HEK293 (cell line): ENCODE measurements around the gene KIAA1586.

Experiments used
- CTCF ChIA-PET: fragments of 350-600 bp; formaldehyde crosslinking; extraction: SDS; loops from one replicate; lab custom pipeline; 2021; ENCODE audit warnings: antibody characterized with exemption; lab: Yijun Ruan, JAX
- POLR2A ChIA-PET: fragments of 300-600 bp; formaldehyde crosslinking; extraction: SDS; loops from one replicate; lab custom pipeline; 2020; ENCODE audit warnings: antibody characterized with exemption, inconsistent platforms; lab: Yijun Ruan, JAX
- H3K27ac ChIP-seq: fragments of 200-500 bp; sonication (Bioruptor generic); 2 replicates; pipeline ENCODE4 v1.5.1; 2014; ENCODE audit warnings: low read depth, low read length, control low read depth, inconsistent platforms; ENCODE audit errors: extremely low read depth
- H3K36me3 ChIP-seq, 2 experiments: fragments of 200-500 bp in 1 of 2; sonication (Bioruptor generic) in 1 of 2; 1 replicate in 1 of 2; 2 replicates in 1 of 2; pipeline ENCODE4 v1.5.1; 2014 to 2017; ENCODE audit warnings: inconsistent platforms in 2 of 2, low read length in 2 of 2; ENCODE audit not compliant: control insufficient read depth in 2 of 2, insufficient read depth in 1 of 2
- H3K4me1 ChIP-seq: fragments of 200-500 bp; sonication (Bioruptor generic); 2 replicates; pipeline ENCODE4 v1.5.1; 2014; ENCODE audit warnings: mild to moderate bottlenecking, low read length, inconsistent platforms; ENCODE audit not compliant: control insufficient read depth, insufficient read depth
- H3K4me3 ChIP-seq: 2 replicates; pipeline ENCODE4 v1.5.1; 2011; ENCODE audit warnings: low read depth, mild to moderate bottlenecking, control low read depth, low read length, moderate library complexity
- H3K9me3 ChIP-seq: fragments of 200-500 bp; sonication (Bioruptor generic); 2 replicates; pipeline ENCODE4 v1.5.1; 2014; ENCODE audit warnings: low read depth, low read length, inconsistent platforms; ENCODE audit not compliant: control insufficient read depth, insufficient read depth
- YY2 ChIP-seq: fragments of 450-650 bp; formaldehyde crosslinking; IDR thresholded peaks from 2 replicates; pipeline ENCODE4 v1.5.1; 2016; ENCODE audit warnings: missing biosample characterization, missing genetic modification characterization
- ZBTB21 ChIP-seq: fragments of 450-650 bp; formaldehyde crosslinking; IDR thresholded peaks from 2 replicates; pipeline ENCODE4 v1.5.1; 2017; ENCODE audit warnings: missing biosample characterization, missing genetic modification characterization
- ZFP69B ChIP-seq: fragments of 450-650 bp; formaldehyde crosslinking; IDR thresholded peaks from 2 replicates; pipeline ENCODE4 v1.5.1; 2016; ENCODE audit warnings: missing biosample characterization, missing genetic modification characterization
- ZNF133 ChIP-seq: fragments of 450-650 bp; formaldehyde crosslinking; IDR thresholded peaks from 2 replicates; pipeline ENCODE4 v1.5.1; 2016; ENCODE audit warnings: missing biosample characterization, missing genetic modification characterization
- ZNF169 ChIP-seq: fragments of 450-650 bp; formaldehyde crosslinking; IDR thresholded peaks from 2 replicates; pipeline ENCODE4 v1.5.1; 2016; ENCODE audit warnings: missing biosample characterization, missing genetic modification characterization
- ZNF18 ChIP-seq: fragments of 450-650 bp; formaldehyde crosslinking; IDR thresholded peaks from 2 replicates; pipeline ENCODE4 v1.5.1; 2016; ENCODE audit warnings: missing biosample characterization, missing genetic modification characterization
- ZNF184 ChIP-seq: fragments of 450-650 bp; IDR thresholded peaks from 2 replicates; pipeline ENCODE4 v1.5.1; 2018; ENCODE audit warnings: missing biosample characterization, mild to moderate bottlenecking, missing genetic modification characterization
- ZNF221 ChIP-seq: fragments of 450-650 bp; formaldehyde crosslinking; IDR thresholded peaks from 2 replicates; pipeline ENCODE4 v1.5.1; 2017; ENCODE audit warnings: missing biosample characterization, missing genetic modification characterization, borderline replicate concordance
- ZNF223 ChIP-seq: fragments of 450-650 bp; formaldehyde crosslinking; IDR thresholded peaks from 2 replicates; pipeline ENCODE4 v1.5.1; 2016; ENCODE audit warnings: missing biosample characterization, missing genetic modification characterization
- ZNF274 ChIP-seq, 2 experiments: fragments of 200-500 bp in 1 of 2; fragments of 450-650 bp in 1 of 2; sonication (Bioruptor generic) in 1 of 2; formaldehyde crosslinking in 1 of 2; IDR thresholded peaks; 2 replicates each; pipeline versions ENCODE4 v1.5.1 to v1.6.1; 2014 to 2016; ENCODE audit warnings: borderline replicate concordance in 1 of 2, inconsistent platforms in 1 of 2, low read length in 1 of 2, missing biosample characterization in 1 of 2, missing genetic modification characterization in 1 of 2
- ZNF335 ChIP-seq: fragments of 450-650 bp; formaldehyde crosslinking; conservative IDR thresholded peaks from 2 replicates; pipeline ENCODE4 v1.5.1; 2016; ENCODE audit warnings: missing biosample characterization, missing genetic modification characterization
- ZNF350 ChIP-seq: fragments of 450-650 bp; formaldehyde crosslinking; IDR thresholded peaks from 2 replicates; pipeline ENCODE4 v1.5.0; 2017; ENCODE audit warnings: missing biosample characterization, mild to moderate bottlenecking, missing genetic modification characterization
- ZNF433 ChIP-seq: fragments of 450-650 bp; formaldehyde crosslinking; IDR thresholded peaks from 2 replicates; pipeline ENCODE4 v1.5.1; 2016; ENCODE audit warnings: missing biosample characterization, missing genetic modification characterization, low read depth
- ZNF513 ChIP-seq: fragments of 450-650 bp; IDR thresholded peaks from 2 replicates; pipeline ENCODE4 v1.5.1; 2018; ENCODE audit warnings: missing biosample characterization, missing genetic modification characterization
- ZNF518A ChIP-seq: fragments of 450-650 bp; formaldehyde crosslinking; conservative IDR thresholded peaks from 2 replicates; pipeline ENCODE4 v1.5.1; 2016; ENCODE audit warnings: low read depth, missing biosample characterization, missing genetic modification characterization
- ZNF521 ChIP-seq: fragments of 450-650 bp; formaldehyde crosslinking; IDR thresholded peaks from 2 replicates; pipeline ENCODE4 v1.5.1; 2017; ENCODE audit warnings: missing biosample characterization, mild to moderate bottlenecking, missing genetic modification characterization
- ZNF530 ChIP-seq: fragments of 450-650 bp; formaldehyde crosslinking; IDR thresholded peaks from 2 replicates; pipeline ENCODE4 v1.5.1; 2016; ENCODE audit warnings: low read depth, missing biosample characterization, missing genetic modification characterization
- ZNF654 ChIP-seq: fragments of 450-650 bp; formaldehyde crosslinking; IDR thresholded peaks from 2 replicates; pipeline ENCODE4 v1.5.1; 2016; ENCODE audit warnings: low read depth, missing biosample characterization, missing genetic modification characterization
- ZNF704 ChIP-seq: fragments of 450-650 bp; formaldehyde crosslinking; IDR thresholded peaks from 2 replicates; pipeline ENCODE4 v1.5.1; 2016; ENCODE audit warnings: missing biosample characterization, missing genetic modification characterization
- ZNF747 ChIP-seq: fragments of 450-650 bp; formaldehyde crosslinking; IDR thresholded peaks from 2 replicates; pipeline ENCODE4 v1.5.1; 2016; ENCODE audit warnings: missing biosample characterization, missing genetic modification characterization
- ZSCAN5A ChIP-seq: fragments of 450-650 bp; formaldehyde crosslinking; IDR thresholded peaks from 2 replicates; pipeline ENCODE4 v1.5.1; 2016; ENCODE audit warnings: missing biosample characterization, missing genetic modification characterization

The KIAA1586 gene

GRCh38 chr6:57087916-57088315, 41.4 kb downstream of the KIAA1586 start (continued):
- no peak for TF ChIP-seq ZNF704 (tag by site-specific recombination)
- no peak for TF ChIP-seq ZSCAN5A (tag by site-specific recombination)
- no peak for TF ChIP-seq ZNF530 (tag by site-specific recombination)
- TF ChIP-seq ZNF223: no peak
- TF ChIP-seq ZNF433 (tag by site-specific recombination): no peak
- TF ChIP-seq ZBTB21 (tag by site-specific recombination): no peak
- no peak for TF ChIP-seq ZNF274 (IDR thresholded peaks at IDR 0.05; ENCODE audit: low read length)
- TF ChIP-seq ZNF274 (tag by site-specific recombination; IDR thresholded peaks at IDR 0.05; ENCODE audit: borderline replicate concordance): no peak
- no peak for TF ChIP-seq ZNF521 (tag by site-specific recombination)
- TF ChIP-seq ZNF335: no peak
- TF ChIP-seq ZNF221 (tag by site-specific recombination): no peak
- TF ChIP-seq ZNF654 (tag by site-specific recombination): no peak
- no peak for TF ChIP-seq ZNF350 (tag by site-specific recombination)
- no peak for TF ChIP-seq ZNF513 (tag by site-specific recombination)
- TF ChIP-seq ZNF184: no peak
- no peak for TF ChIP-seq ZNF169 (tag by site-specific recombination)
- no peak for TF ChIP-seq ZNF518A (tag by site-specific recombination)
- no peak for TF ChIP-seq ZNF747 (tag by site-specific recombination)
- TF ChIP-seq YY2 (tag by site-specific recombination): no peak
- no peak for TF ChIP-seq ZFP69B (tag by site-specific recombination)

GRCh38 chr6:57089265-57089664, 42.8 kb downstream of the KIAA1586 start:
- TF ChIP-seq ZNF18 (tag by site-specific recombination): peak; percentile 83
- TF ChIP-seq ZNF133: no peak
- H3K4me3 ChIP-seq: no peak overlapping the region
- H3K27ac ChIP-seq: no peak overlapping the region
- POLR2A ChIA-PET: interaction anchor here (0.6 to 1.5 kb wide), 10 partner anchors 9 to 190 kb away, joined by 3 to 7 read pairs (median 4); partner anchors contain the start of genes BAG2, BEND6 and KIAA1586
- H3K9me3 ChIP-seq: no peaks in the 10 kb centered on the region
- peaks cover 20% of the 10 kb centered on the region for H3K4me1 ChIP-seq
- peaks cover 12 to 18% of the 10 kb centered on the region in 2 experiments for H3K36me3 ChIP-seq
- CTCF ChIA-PET: interaction anchor here (0.9 to 1.3 kb wide), 2 partner anchors 27 to 228 kb away, joined by 4 to 6 read pairs; no protein-coding TSS in a partner anchor
